Measurements from ENCODE around the gene NCMAP.

Gene NCMAP

GRCh38 chr1:24594328-24594598 is 38.4 kb downstream of the NCMAP start:
- Histone ChIP-seq H3K27ac (no peak overlapping the region), H3K79me2 (ENCODE audit: insufficient read depth, low read depth) (no peaks in the 10 kb centered on the region), H3K9ac (no peak overlapping the region), H3K27me3 (ENCODE audit: insufficient read depth, low read depth) (no peaks in the 10 kb centered on the region), H3K36me3 (ENCODE audit: insufficient read depth) (no peaks in the 10 kb centered on the region), H3K4me2 (no peak overlapping the region), H4K20me1 (ENCODE audit: insufficient read depth) (no peaks in the 10 kb centered on the region), H2AFZ (ENCODE audit: low read depth) (no peak overlapping the region), H3K4me3 (IDR thresholded peaks at IDR 0.05; ENCODE audit: insufficient read depth, low read depth, low read length) (no peak overlapping the region), H3K4me1 (ENCODE audit: low read depth, poor library complexity, severe bottlenecking) (no peaks in the 10 kb centered on the region)
- TF ChIP-seq CTCF (conservative IDR thresholded peaks at IDR 0.05; ENCODE audit: low read depth, low read length) = no peak

- Histone ChIP-seq H3K4me3 (IDR thresholded peaks at IDR 0.05; ENCODE audit: insufficient read depth, low read depth, low read length) (no peak overlapping the region), H3K27ac (no peak overlapping the region), H3K79me2 (ENCODE audit: insufficient read depth, low read depth) (no peaks in the 10 kb centered on the region), H4K20me1 (ENCODE audit: insufficient read depth) (no peaks in the 10 kb centered on the region), H3K4me1 (ENCODE audit: low read depth, poor library complexity, severe bottlenecking) (no peaks in the 10 kb centered on the region), H2AFZ (ENCODE audit: low read depth) (no peak overlapping the region), H3K4me2 (no peak overlapping the region), H3K9ac (no peak overlapping the region), H3K36me3 (ENCODE audit: insufficient read depth) (no peaks in the 10 kb centered on the region), H3K27me3 (ENCODE audit: insufficient read depth, low read depth) (no peaks in the 10 kb centered on the region)
- no peak for TF ChIP-seq CTCF (conservative IDR thresholded peaks at IDR 0.05; ENCODE audit: low read depth, low read length)
Observed at GRCh38 chr1:24596401-24596880, 40.6 kb downstream of the NCMAP start.

- no peaks in the 10 kb centered on the region for H3K27me3 ChIP-seq (ENCODE audit: insufficient read depth, low read depth)
- H3K4me3 ChIP-seq (IDR thresholded peaks at IDR 0.05; ENCODE audit: insufficient read depth, low read depth, low read length) = no peak overlapping the region
- no peaks in the 10 kb centered on the region for H3K36me3 ChIP-seq (ENCODE audit: insufficient read depth)
- no peaks in the 10 kb centered on the region for H3K4me1 ChIP-seq (ENCODE audit: low read depth, poor library complexity, severe bottlenecking)
- no peaks in the 10 kb centered on the region for H3K79me2 ChIP-seq (ENCODE audit: insufficient read depth, low read depth)
- H3K9ac ChIP-seq = no peak overlapping the region
- TF ChIP-seq CTCF (conservative IDR thresholded peaks at IDR 0.05; ENCODE audit: low read depth, low read length) = no peak
- no peaks in the 10 kb centered on the region for H4K20me1 ChIP-seq (ENCODE audit: insufficient read depth)
- H3K27ac ChIP-seq = no peak overlapping the region
- H2AFZ ChIP-seq (ENCODE audit: low read depth) = no peak overlapping the region
- H3K4me2 ChIP-seq = no peak overlapping the region
Observed at GRCh38 chr1:24599265-24599664, 43.4 kb downstream of the NCMAP start.

GRCh38 chr1:24600551-24600950 is 44.7 kb downstream of the NCMAP start:
- H3K79me2 ChIP-seq (ENCODE audit: insufficient read depth, low read depth) = no peaks in the 10 kb centered on the region
- H3K4me2 ChIP-seq = no peak overlapping the region
- H3K4me1 ChIP-seq (ENCODE audit: low read depth, poor library complexity, severe bottlenecking) = no peaks in the 10 kb centered on the region
- no peak overlapping the region for H3K27ac ChIP-seq
- H2AFZ ChIP-seq (ENCODE audit: low read depth) = no peak overlapping the region
- H3K27me3 ChIP-seq (ENCODE audit: insufficient read depth, low read depth) = no peaks in the 10 kb centered on the region
- no peaks in the 10 kb centered on the region for H3K36me3 ChIP-seq (ENCODE audit: insufficient read depth)
- TF ChIP-seq CTCF (conservative IDR thresholded peaks at IDR 0.05; ENCODE audit: low read depth, low read length) = no peak
- no peak overlapping the region for H3K9ac ChIP-seq
- no peak overlapping the region for H3K4me3 ChIP-seq (IDR thresholded peaks at IDR 0.05; ENCODE audit: insufficient read depth, low read depth, low read length)
- H4K20me1 ChIP-seq (ENCODE audit: insufficient read depth) = no peaks in the 10 kb centered on the region

Data from KMS-11 (cell line).